ENCODE data around the gene PPARG. TPM values are rescaled to one million over a fixed set of nuclear protein-coding genes. Genes with fewer than 3 reads are reported as not detected.

The PPARG gene
- total RNA-seq, 4 donors from 2014 or later, result 26.4 to 46.4 (median 37.4) TPM

DNA sequence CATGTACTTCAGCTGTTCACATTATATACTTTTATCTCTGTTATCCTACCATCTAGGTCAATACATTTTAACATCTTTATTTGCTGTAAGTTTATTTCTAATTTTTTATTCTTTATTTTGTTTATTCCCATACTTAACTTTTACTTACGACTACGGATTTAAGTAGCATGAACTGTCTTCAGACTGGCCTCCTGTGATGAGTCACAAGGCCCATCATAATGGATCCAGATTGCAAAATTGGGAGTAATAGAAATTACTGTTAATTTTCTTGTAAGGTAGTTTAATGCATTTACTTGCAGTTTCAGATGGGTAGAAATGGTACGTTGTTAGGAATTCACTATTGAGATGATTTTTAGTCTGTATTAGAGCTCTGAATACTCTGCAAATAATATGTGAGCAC is 45.9 kb downstream of the PPARG start:
- no peak for DNase-seq
- H3K27me3 ChIP-seq, result no peaks in the 10 kb centered on the region
- no peaks in the 10 kb centered on the region for H3K9me3 ChIP-seq
- H3K4me1 ChIP-seq, result no peaks in the 10 kb centered on the region
- H3K36me3 ChIP-seq, result no peaks in the 10 kb centered on the region
- TF ChIP-seq CTCF (IDR thresholded peaks at IDR 0.05) (no peak), POLR2A (IDR thresholded peaks at IDR 0.05) (no peak)
- H3K4me3 ChIP-seq, result no peak overlapping the region
- no peak overlapping the region for H3K27ac ChIP-seq

GRCh38 chr3:12335421-12335820 is 46.6 kb downstream of the PPARG start:
- H3K27me3 ChIP-seq, result no peaks in the 10 kb centered on the region
- TF ChIP-seq POLR2A (IDR thresholded peaks at IDR 0.05), result no peak
- no peak for TF ChIP-seq CTCF (IDR thresholded peaks at IDR 0.05)
- DNase-seq, result no peak
- H3K27ac ChIP-seq, result no peak overlapping the region
- no peaks in the 10 kb centered on the region for H3K36me3 ChIP-seq
- no peaks in the 10 kb centered on the region for H3K4me1 ChIP-seq
- no peaks in the 10 kb centered on the region for H3K9me3 ChIP-seq
- no peak overlapping the region for H3K4me3 ChIP-seq

GRCh38 chr3:12336099-12336498 is 47.2 kb downstream of the PPARG start:
- Histone ChIP-seq H3K9me3 (no peaks in the 10 kb centered on the region), H3K4me3 (no peak overlapping the region), H3K27me3 (no peaks in the 10 kb centered on the region), H3K27ac (no peak overlapping the region), H3K4me1 (no peaks in the 10 kb centered on the region), H3K36me3 (no peaks in the 10 kb centered on the region)
- DNase-seq, result no peak
- no peak for TF ChIP-seq CTCF (IDR thresholded peaks at IDR 0.05)
- no peak for TF ChIP-seq POLR2A (IDR thresholded peaks at IDR 0.05)

DNA sequence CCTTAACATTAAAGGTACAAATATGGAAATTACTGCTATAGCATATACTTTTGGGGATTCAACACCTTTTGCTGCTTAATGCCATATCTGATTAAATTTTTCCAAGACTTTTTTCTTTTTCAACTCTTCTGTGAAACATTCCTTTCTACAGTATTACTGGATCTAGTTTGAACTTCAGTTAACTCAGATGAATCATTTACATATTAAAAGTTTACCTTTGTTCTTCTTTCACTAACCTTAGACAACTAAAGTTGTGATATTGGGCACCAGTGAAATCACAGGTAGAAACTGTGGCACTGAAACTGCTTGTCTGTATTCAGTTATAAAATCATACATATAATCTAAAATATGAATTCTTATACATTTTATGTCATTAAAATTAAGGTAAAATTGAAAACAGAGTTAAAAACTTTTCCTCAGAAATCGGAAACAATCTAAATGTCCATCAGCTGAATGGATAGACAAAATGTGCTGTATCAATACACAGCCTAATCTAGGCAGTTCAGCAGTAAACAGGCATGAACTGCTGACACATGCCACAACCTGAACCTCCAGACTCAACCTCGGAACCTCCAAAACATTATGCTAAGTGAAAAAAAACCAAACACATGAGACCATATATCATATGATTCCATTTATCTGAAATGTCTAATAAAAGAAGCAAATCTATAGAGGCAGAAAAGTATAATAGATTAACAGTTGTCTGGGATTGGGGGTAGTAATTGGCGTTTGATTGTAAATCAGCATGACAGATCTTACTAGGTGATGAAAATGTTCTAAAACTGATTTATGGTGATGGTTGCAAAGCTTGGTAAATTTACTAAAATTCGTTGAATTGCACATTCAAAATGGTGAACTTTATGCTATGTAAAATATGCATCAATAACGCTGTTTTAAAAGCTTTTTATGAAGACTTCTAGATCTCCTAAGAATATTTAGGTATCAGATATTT is 50.0 kb downstream of the PPARG start:
- TF ChIP-seq CTCF (IDR thresholded peaks at IDR 0.05) (no peak), POLR2A (IDR thresholded peaks at IDR 0.05) (no peak)
- DNase-seq, result no peak
- no peak overlapping the region for H3K27ac ChIP-seq

DNA sequence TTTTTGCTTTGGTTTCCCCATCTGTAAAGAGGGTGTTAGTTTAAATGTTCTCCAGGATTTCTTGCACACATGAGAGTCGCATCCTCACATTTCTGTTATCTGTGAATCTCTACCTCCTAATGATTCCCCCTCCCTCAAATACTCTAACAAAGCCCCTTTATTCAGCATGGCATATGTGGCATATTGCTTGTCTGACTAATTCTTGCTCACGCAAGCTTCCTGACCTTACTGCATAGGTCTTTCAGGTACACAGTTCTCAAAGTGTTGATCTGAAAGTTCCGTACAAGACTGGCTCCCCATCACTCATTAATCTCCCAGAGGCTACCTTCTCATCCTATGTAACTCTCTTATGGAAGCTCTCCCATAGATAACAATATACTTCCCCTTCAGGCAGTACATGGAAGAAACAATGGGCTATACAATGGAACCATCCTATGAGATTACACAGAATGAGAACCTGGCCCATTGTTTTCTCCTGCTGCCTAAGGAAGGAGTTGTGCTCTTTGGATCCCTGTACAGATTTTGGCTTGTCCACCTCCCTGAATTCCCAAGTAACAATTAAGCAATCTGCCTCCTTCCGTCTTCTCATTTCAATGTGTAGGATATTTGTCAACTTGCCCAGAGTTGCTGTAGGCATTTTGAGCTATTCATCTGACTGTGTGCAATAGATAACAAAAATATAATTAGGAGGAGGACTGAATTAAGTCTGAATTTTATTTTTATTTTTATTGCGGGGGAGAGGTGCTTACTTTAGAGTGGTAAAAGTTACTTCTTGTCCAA is 51.0 kb downstream of the PPARG start:
- no peaks in the 10 kb centered on the region for H3K9me3 ChIP-seq
- no peaks in the 10 kb centered on the region for H3K4me1 ChIP-seq
- no peak for DNase-seq
- H3K27ac ChIP-seq, result no peak overlapping the region
- no peak overlapping the region for H3K4me3 ChIP-seq
- no peaks in the 10 kb centered on the region for H3K36me3 ChIP-seq
- no peaks in the 10 kb centered on the region for H3K27me3 ChIP-seq
- TF ChIP-seq CTCF (IDR thresholded peaks at IDR 0.05), result no peak
- no peak for TF ChIP-seq POLR2A (IDR thresholded peaks at IDR 0.05)

More for the DNA sequence above, 50.0 kb downstream of the PPARG start:
- Histone ChIP-seq H3K27me3 (no peaks in the 10 kb centered on the region), H3K4me3 (no peak overlapping the region), H3K9me3 (no peaks in the 10 kb centered on the region), H3K36me3 (no peaks in the 10 kb centered on the region), H3K4me1 (no peaks in the 10 kb centered on the region)

Measured in Peyer's patch (tissue), 4 donors.